IMR-90 (cell line): Measurements from ENCODE around the gene C14orf119. TPM values are rescaled to one million over a fixed set of nuclear protein-coding genes. Genes with fewer than 3 reads are reported as not detected.

Experiments used
- ATAC-seq: fragments of 200-7000 bp; cut with Tn5 transposase; 2 replicates; pipeline ENCODE4 v1.9.1; 2020; ENCODE audit warnings: low read depth, mild to moderate bottlenecking, moderate library complexity
- BruUV-seq: library from RNA; stranded (reverse); fragments of 400-500 nt; replicated peaks from 2 replicates; lab custom pipeline; 2021; lab: Mats Ljungman, UMichigan
- CTCF ChIA-PET: fragments of 300-600 bp; formaldehyde crosslinking; extraction: SDS; loops from one replicate; lab custom pipeline; 2021; ENCODE audit warnings: antibody characterized with exemption; lab: Yijun Ruan, JAX
- POLR2A ChIA-PET: fragments of 300-600 bp; sonication (Branson Sonifier 250); formaldehyde crosslinking; loops from one replicate; lab custom pipeline; 2022; ENCODE audit warnings: antibody characterized with exemption; ENCODE audit not compliant: unreplicated experiment; lab: Charles Lee
- DNase-seq: peaks from one replicate; pipeline ENCODE4 v3.0.0; 2013
- H2AFZ ChIP-seq: replicated peaks from 2 replicates; pipeline ENCODE3; 2013; ENCODE audit warnings: low read length, mild to moderate bottlenecking; ENCODE audit not compliant: poor library complexity
- H2AK5ac ChIP-seq: 2 replicates; pipeline ENCODE4 v1.6.1; 2013; ENCODE audit warnings: low read depth, low read length, inconsistent platforms
- H2AK9ac ChIP-seq: replicated peaks from 2 replicates; pipeline ENCODE3; 2013; ENCODE audit warnings: mild to moderate bottlenecking, low read depth, low read length, moderate library complexity; ENCODE audit not compliant: poor library complexity
- H2BK120ac ChIP-seq: 2 replicates; pipeline ENCODE4 v1.6.1; 2013; ENCODE audit warnings: low read depth, low read length, inconsistent platforms
- H2BK15ac ChIP-seq: 3 replicates; pipeline ENCODE4 v1.6.1; 2013; ENCODE audit warnings: low read depth, low read length, inconsistent platforms
- H2BK20ac ChIP-seq: 2 replicates; pipeline ENCODE4 v1.6.1; 2013; ENCODE audit warnings: low read depth, mild to moderate bottlenecking, inconsistent platforms, low read length, moderate library complexity
- H2BK5ac ChIP-seq: 2 replicates; pipeline ENCODE4 v1.6.1; 2013; ENCODE audit warnings: mild to moderate bottlenecking, low read depth, low read length, inconsistent platforms; ENCODE audit not compliant: poor library complexity, severe bottlenecking
- H3K14ac ChIP-seq: replicated peaks from 2 replicates; pipeline ENCODE4 v1.6.1; 2013; ENCODE audit warnings: low read depth, low read length, inconsistent platforms
- H3K18ac ChIP-seq: 2 replicates; pipeline ENCODE4 v1.6.1; 2013; ENCODE audit warnings: low read depth, low read length, control low read depth
- H3K23ac ChIP-seq: 2 replicates; pipeline ENCODE4 v1.6.1; 2013; ENCODE audit warnings: low read depth, low read length, inconsistent platforms
- H3K27ac ChIP-seq: 2 replicates; pipeline ENCODE4 v1.5.1; 2013; ENCODE audit warnings: mild to moderate bottlenecking, control low read depth, low read length; ENCODE audit not compliant: insufficient read depth
- H3K27me3 ChIP-seq: 2 replicates; pipeline ENCODE4 v1.6.1; 2013; ENCODE audit warnings: low read length; ENCODE audit not compliant: control insufficient read depth, insufficient read depth
- H3K36me3 ChIP-seq: 2 replicates; pipeline ENCODE4 v1.6.1; 2013; ENCODE audit warnings: low read length, mixed read lengths; ENCODE audit not compliant: control insufficient read depth, insufficient read depth
- H3K4ac ChIP-seq: 2 replicates; pipeline ENCODE4 v1.6.1; 2013; ENCODE audit warnings: low read depth, low read length, inconsistent platforms
- H3K4me1 ChIP-seq: 2 replicates; pipeline ENCODE4 v1.6.1; 2013; ENCODE audit warnings: low read length, mixed read lengths; ENCODE audit not compliant: control insufficient read depth, insufficient read depth
- H3K4me2 ChIP-seq: 2 replicates; pipeline ENCODE4 v1.6.1; 2013; ENCODE audit warnings: low read depth, mild to moderate bottlenecking, control low read depth, low read length, moderate library complexity
- H3K4me3 ChIP-seq: 2 replicates; pipeline ENCODE4 v1.5.1; 2013; ENCODE audit warnings: low read depth, mild to moderate bottlenecking, control low read depth, low read length, moderate library complexity; ENCODE audit not compliant: insufficient read depth
- H3K56ac ChIP-seq: 2 replicates; pipeline ENCODE4 v1.6.1; 2013; ENCODE audit warnings: low read length, inconsistent platforms; ENCODE audit not compliant: insufficient read depth; ENCODE audit errors: extremely low read depth
- H3K79me1 ChIP-seq, 2 experiments: 2 replicates each; pipeline ENCODE4 v1.6.1; 2013; ENCODE audit warnings: low read length in 2 of 2, inconsistent platforms in 1 of 2, low read depth in 1 of 2
- H3K9ac ChIP-seq: 2 replicates; pipeline ENCODE4 v1.6.1; 2013; ENCODE audit warnings: low read depth, low read length, control low read depth
- H3K9me1 ChIP-seq: 2 replicates; pipeline ENCODE4 v1.6.1; 2013; ENCODE audit warnings: low read length, inconsistent platforms; ENCODE audit not compliant: insufficient read depth
- H3K9me3 ChIP-seq: 2 replicates; pipeline ENCODE4 v1.6.1; 2013; ENCODE audit warnings: low read length; ENCODE audit not compliant: control insufficient read depth, insufficient read depth
- H4K20me1 ChIP-seq: 2 replicates; pipeline ENCODE4 v1.6.1; 2013; ENCODE audit warnings: low read length, inconsistent platforms; ENCODE audit not compliant: insufficient read depth
- H4K5ac ChIP-seq: 2 replicates; pipeline ENCODE4 v1.6.1; 2013; ENCODE audit warnings: mild to moderate bottlenecking, low read depth, low read length, control low read depth
- H4K8ac ChIP-seq, 2 experiments: 2 replicates each; pipeline ENCODE4 v1.6.1; 2013; ENCODE audit warnings: low read depth in 2 of 2, low read length in 2 of 2, control low read depth in 1 of 2, inconsistent platforms in 1 of 2
- H4K91ac ChIP-seq: 2 replicates; pipeline ENCODE4 v1.6.1; 2013; ENCODE audit warnings: low read depth, low read length, inconsistent platforms; ENCODE audit not compliant: insufficient read depth
- BHLHE40 ChIP-seq: fragments of 150-350 bp; IDR thresholded peaks from 2 replicates; pipeline ENCODE4 v1.6.1; 2016; ENCODE audit warnings: mild to moderate bottlenecking, low read depth, low read length
- CHD1 ChIP-seq: IDR thresholded peaks from 2 replicates; pipeline ENCODE4 v1.6.1; 2012; ENCODE audit warnings: low read depth, low read length, improper control_type of control experiment
- ELK1 ChIP-seq: fragments of 150-350 bp; IDR thresholded peaks from 2 replicates; pipeline ENCODE4 v1.6.1; 2016; ENCODE audit warnings: low read depth, mild to moderate bottlenecking, low read length, moderate library complexity, borderline replicate concordance
- FOS ChIP-seq: fragments of 150-350 bp; IDR thresholded peaks from 2 replicates; pipeline ENCODE4 v1.6.1; 2016; ENCODE audit warnings: low read depth, low read length
- MAFK ChIP-seq: IDR thresholded peaks from 2 replicates; pipeline ENCODE4 v1.6.1; 2012; ENCODE audit warnings: low read depth, low read length, improper control_type of control experiment
- MAZ ChIP-seq: IDR thresholded peaks from 2 replicates; pipeline ENCODE4 v1.6.1; 2012; ENCODE audit warnings: low read depth, mild to moderate bottlenecking, low read length, improper control_type of control experiment, moderate library complexity, borderline replicate concordance
- MXI1 ChIP-seq: IDR thresholded peaks from 2 replicates; pipeline ENCODE4 v1.6.1; 2012; ENCODE audit warnings: low read depth, mild to moderate bottlenecking, low read length, moderate library complexity, borderline replicate concordance
- NFE2L2 ChIP-seq: fragments of 150-350 bp; IDR thresholded peaks from 2 replicates; pipeline ENCODE4 v1.6.1; 2016; ENCODE audit warnings: low read depth, mild to moderate bottlenecking, low read length
- RAD21 ChIP-seq: IDR thresholded peaks from 2 replicates; pipeline ENCODE4 v1.6.1; 2012; ENCODE audit warnings: low read length, improper control_type of control experiment
- RCOR1 ChIP-seq: IDR thresholded peaks from 2 replicates; pipeline ENCODE4 v1.6.1; 2012; ENCODE audit warnings: mild to moderate bottlenecking, low read length, improper control_type of control experiment; ENCODE audit not compliant: insufficient replicate concordance
- RFX5 ChIP-seq: IDR thresholded peaks from 2 replicates; pipeline ENCODE4 v1.8.0; 2012; ENCODE audit warnings: low read depth, mild to moderate bottlenecking, low read length, moderate library complexity
- SMC3 ChIP-seq: fragments of 150-350 bp; IDR thresholded peaks from 2 replicates; pipeline ENCODE4 v1.6.1; 2016; ENCODE audit warnings: low read depth, mild to moderate bottlenecking, antibody characterized with exemption, low read length, moderate library complexity
- USF2 ChIP-seq: fragments of 150-350 bp; IDR thresholded peaks from 2 replicates; pipeline ENCODE4 v1.6.1; 2017; ENCODE audit warnings: mild to moderate bottlenecking, antibody characterized with exemption, low read length, low read depth
- WGBS, 2 experiments: methylation state at CpG; one replicate each; pipeline versions ENCODE4 v1.1.5 to v1.1.7; 2013; ENCODE audit warnings: missing lambda C conversion rate in 2 of 2; ENCODE audit not compliant: insufficient read length in 1 of 2; ENCODE audit errors: extremely low coverage in 2 of 2; 5-methylcytosine and 5-hydroxymethylcytosine counted together
- dilution Hi-C: fragments of 300-500 bp; cut with HindIII; formaldehyde crosslinking; loops from one replicate; pipeline ENCODE4 v1.14.3; 2018; ENCODE audit warnings: low sequenced_read_pairs; ENCODE audit not compliant: unreplicated experiment
- in situ Hi-C: fragments of 300-500 bp; cut with MboI; formaldehyde crosslinking; loops from 3 replicates; pipeline ENCODE4 v1.14.3; 2019; ENCODE audit warnings: low sequenced_read_pairs, inconsistent platforms, mixed read lengths
- intact Hi-C: fragments of 100-400 bp; cut with micrococcal nuclease; formaldehyde crosslinking; loops from 2 replicates; pipeline ENCODE4 v1.10.0; 2022
- polyA plus RNA-seq, 3 experiments: library from polyadenylated mRNA; depleted of rRNA; stranded (reverse); fragments of >200 nt; gene quantifications; 2 replicates each; pipeline ENCODE4 v1.2.3, GENCODE V29; 2012; ENCODE audit warnings: low replicate concordance in 1 of 3
- total RNA-seq: library from RNA; depleted of rRNA; stranded (reverse); fragments of >200 nt; gene quantifications from 2 replicates; pipeline ENCODE4 v1.2.3, GENCODE V29; 2012
- TF ChIP-seq, protein P1 (sequence below): conservative IDR thresholded peaks from 2 replicates; pipeline ENCODE4 v1.5.1; 2012; ENCODE audit warnings: mild to moderate bottlenecking, low read depth, low read length, improper control_type of control experiment

C14orf119 gene
- total and polyA plus RNA-seq, 2 of the 4 experiments (the other 2 are of a cell fraction) = 74.0 to 83.7 TPM

- Histone ChIP-seq H3K4me3 (no peak overlapping the region), H2AFZ (no peak overlapping the region), H3K9me3 (no peaks in the 10 kb centered on the region), H3K18ac (no peak overlapping the region), H3K36me3 (peaks cover 11% of the 10 kb centered on the region), H3K27me3 (no peaks in the 10 kb centered on the region), H3K4me2 (no peak overlapping the region), H3K23ac (no peak overlapping the region), H3K9me1 (no peaks in the 10 kb centered on the region), H2AK9ac (peak overlapping the region; percentile 83), H4K8ac (no peak overlapping the region), H3K4me1 (peaks cover 11% of the 10 kb centered on the region; the same call in 1 of the 2 replicates), H3K56ac (no peak overlapping the region), H4K91ac (no peak overlapping the region), H2BK15ac (no peak overlapping the region), H4K20me1 (peaks cover 13% of the 10 kb centered on the region), H4K5ac (no peak overlapping the region), H3K27ac (no peak overlapping the region), H2BK20ac (no peak overlapping the region), H3K14ac (no peak overlapping the region), H2AK5ac (no peak overlapping the region), H3K9ac (no peak overlapping the region), H3K79me1 (peaks cover 0 to 21% of the 10 kb centered on the region in 2 experiments; a peak in 2 of 4 replicates), H2BK120ac (no peak overlapping the region), H3K4ac (no peak overlapping the region), H2BK5ac (no peak overlapping the region)
- BruUV-seq = no TSS peak
- DNase-seq (no peak), ATAC-seq (no peak)
- 83% methylated on average over 2 of the region's 17 CpGs; no CpG with 5 or more reads in 1 of the 2 experiments for WGBS, 2 experiments
- POLR2A ChIA-PET = no interaction called here
- in situ Hi-C loops = loop anchor here (5.0 kb wide), 1 partner anchor 62 kb away; no protein-coding TSS in a partner anchor
- CTCF ChIA-PET = interaction anchor here (1.6 kb wide), 1 partner anchor 68 kb away, joined by 3 read pairs; no protein-coding TSS in a partner anchor
- dilution Hi-C loops = no loop called here
- intact Hi-C loops = no loop called here
- no peak for TF ChIP-seq MXI1
- no peak for TF ChIP-seq USF2
- TF ChIP-seq FOS = no peak
- no peak for TF ChIP-seq CHD1
- TF ChIP-seq, protein P1, sequence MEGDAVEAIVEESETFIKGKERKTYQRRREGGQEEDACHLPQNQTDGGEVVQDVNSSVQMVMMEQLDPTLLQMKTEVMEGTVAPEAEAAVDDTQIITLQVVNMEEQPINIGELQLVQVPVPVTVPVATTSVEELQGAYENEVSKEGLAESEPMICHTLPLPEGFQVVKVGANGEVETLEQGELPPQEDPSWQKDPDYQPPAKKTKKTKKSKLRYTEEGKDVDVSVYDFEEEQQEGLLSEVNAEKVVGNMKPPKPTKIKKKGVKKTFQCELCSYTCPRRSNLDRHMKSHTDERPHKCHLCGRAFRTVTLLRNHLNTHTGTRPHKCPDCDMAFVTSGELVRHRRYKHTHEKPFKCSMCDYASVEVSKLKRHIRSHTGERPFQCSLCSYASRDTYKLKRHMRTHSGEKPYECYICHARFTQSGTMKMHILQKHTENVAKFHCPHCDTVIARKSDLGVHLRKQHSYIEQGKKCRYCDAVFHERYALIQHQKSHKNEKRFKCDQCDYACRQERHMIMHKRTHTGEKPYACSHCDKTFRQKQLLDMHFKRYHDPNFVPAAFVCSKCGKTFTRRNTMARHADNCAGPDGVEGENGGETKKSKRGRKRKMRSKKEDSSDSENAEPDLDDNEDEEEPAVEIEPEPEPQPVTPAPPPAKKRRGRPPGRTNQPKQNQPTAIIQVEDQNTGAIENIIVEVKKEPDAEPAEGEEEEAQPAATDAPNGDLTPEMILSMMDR = peak; percentile 24; the same call in 1 of the 2 replicates
- TF ChIP-seq MAZ = no peak
- no peak for TF ChIP-seq ELK1
- no peak for TF ChIP-seq RCOR1
- no peak for TF ChIP-seq MAFK
- TF ChIP-seq NFE2L2 = no peak
- TF ChIP-seq RFX5 = no peak
- peak; percentile 45 for TF ChIP-seq RAD21
- TF ChIP-seq SMC3 = peak; percentile 39
- no peak for TF ChIP-seq BHLHE40
These were observed 41.1 kb upstream of the C14orf119 start for GRCh38 chr14:23054000-23054811.
